CD14-positive monocyte (primary cell): Measurements from ENCODE around the gene LOXHD1. TPM values are rescaled to one million over a fixed set of nuclear protein-coding genes. Genes with fewer than 3 reads are reported as not detected.

Source experiments
- DNase-seq, 3 donors: peaks; one replicate each; pipeline ENCODE4 v3.0.0-alpha.2; 2011 to 2022
- H2AFZ ChIP-seq: 2 replicates; pipeline ENCODE4 v1.6.0; 2012; ENCODE audit warnings: mild to moderate bottlenecking, low read depth, low read length, inconsistent platforms; ENCODE audit not compliant: insufficient read depth, poor library complexity, severe bottlenecking
- H3K27ac ChIP-seq, 2 donors: 1 replicate in 1 of 2; 2 replicates in 1 of 2; pipeline ENCODE4 v1.5.1; 2012 to 2013; ENCODE audit warnings: low read length in 2 of 2, control low read depth in 1 of 2, inconsistent platforms in 1 of 2, low read depth in 1 of 2, mild to moderate bottlenecking in 1 of 2
- H3K27me3 ChIP-seq, 2 donors: one replicate each; pipeline versions ENCODE4 v1.6.0 to v1.6.1; 2011 to 2013; ENCODE audit warnings: low read length in 2 of 2; ENCODE audit not compliant: control insufficient read depth in 2 of 2, insufficient read depth in 2 of 2
- H3K36me3 ChIP-seq, 2 donors: replicated peaks in 1 of 2; 1 replicate in 1 of 2; 2 replicates in 1 of 2; pipeline versions ENCODE4 v1.5.1 to v1.6.1; 2012 to 2013; ENCODE audit warnings: low read length in 2 of 2, control low read depth in 1 of 2, inconsistent platforms in 1 of 2, mild to moderate bottlenecking in 1 of 2; ENCODE audit not compliant: insufficient read depth in 2 of 2, control insufficient read depth in 1 of 2
- H3K4me1 ChIP-seq, 2 donors: 1 replicate in 1 of 2; 2 replicates in 1 of 2; pipeline versions ENCODE4 v1.5.1 to v1.6.1; 2012 to 2013; ENCODE audit warnings: low read length in 2 of 2, control low read depth in 1 of 2, inconsistent platforms in 1 of 2, mild to moderate bottlenecking in 1 of 2, moderate library complexity in 1 of 2; ENCODE audit not compliant: insufficient read depth in 2 of 2, control insufficient read depth in 1 of 2
- H3K4me2 ChIP-seq: replicated peaks from 2 replicates; pipeline ENCODE3; 2012; ENCODE audit warnings: low read length, moderate library complexity, mild to moderate bottlenecking; ENCODE audit not compliant: poor library complexity, severe bottlenecking; ENCODE audit errors: extremely low read depth
- H3K4me3 ChIP-seq, 3 experiments: fragments of 200-600 bp in 1 of 3; sonication (generic) in 1 of 3; replicated peaks in 1 of 3; 1 replicate in 2 of 3; 2 replicates in 1 of 3; pipeline ENCODE4 v1.5.1; 2011 to 2013; ENCODE audit warnings: low read length in 3 of 3, mild to moderate bottlenecking in 3 of 3, control low read depth in 2 of 3, low read depth in 2 of 3, inconsistent platforms in 1 of 3, moderate library complexity in 1 of 3
- H3K79me2 ChIP-seq: 2 replicates; pipeline ENCODE4 v1.6.0; 2012; ENCODE audit warnings: mild to moderate bottlenecking, control low read depth, inconsistent platforms, low read length, moderate library complexity; ENCODE audit not compliant: insufficient read depth
- H3K9ac ChIP-seq: 2 replicates; pipeline ENCODE4 v1.6.0; 2017; ENCODE audit warnings: low read length, mild to moderate bottlenecking; ENCODE audit not compliant: insufficient read depth, poor library complexity, severe bottlenecking
- H3K9me3 ChIP-seq, 2 donors: replicated peaks in 1 of 2; 1 replicate in 1 of 2; 2 replicates in 1 of 2; pipeline versions ENCODE4 v1.5.1 to v1.6.1; 2012 to 2013; ENCODE audit warnings: low read length in 2 of 2, control low read depth in 1 of 2; ENCODE audit not compliant: control insufficient read depth in 1 of 2, insufficient read depth in 1 of 2
- H4K20me1 ChIP-seq: 2 replicates; pipeline ENCODE4 v1.6.0; 2012; ENCODE audit warnings: mild to moderate bottlenecking, low read length, control low read depth, moderate library complexity; ENCODE audit not compliant: insufficient read depth
- H3K27ac Mint-ChIP-seq, 7 donors: one replicate each; pipeline ENCODE4 v1.8.0; 2020; ENCODE audit warnings: mild to moderate bottlenecking in 7 of 7, mixed read lengths in 7 of 7, moderate library complexity in 6 of 7, inconsistent platforms in 2 of 7
- H3K27me3 Mint-ChIP-seq, 3 donors: one replicate each; pipeline ENCODE4 v1.8.0; 2021 to 2022; ENCODE audit warnings: low read depth in 3 of 3, mild to moderate bottlenecking in 3 of 3, mixed read lengths in 3 of 3, moderate library complexity in 3 of 3, inconsistent platforms in 1 of 3
- H3K36me3 Mint-ChIP-seq, 2 donors: one replicate each; pipeline ENCODE4 v1.8.0; 2020; ENCODE audit warnings: mixed read lengths in 2 of 2, inconsistent platforms in 1 of 2, mild to moderate bottlenecking in 1 of 2
- H3K4me1 Mint-ChIP-seq: one replicate; pipeline ENCODE4 v1.8.0; 2020; ENCODE audit warnings: mild to moderate bottlenecking, mixed read lengths
- H3K4me3 Mint-ChIP-seq, 2 donors: one replicate each; pipeline ENCODE4 v1.8.0; 2020; ENCODE audit warnings: mild to moderate bottlenecking in 2 of 2, mixed read lengths in 2 of 2, moderate library complexity in 1 of 2
- H3K9me3 Mint-ChIP-seq, 7 donors: one replicate each; pipeline ENCODE4 v1.8.0; 2020 to 2022; ENCODE audit warnings: mixed read lengths in 7 of 7, mild to moderate bottlenecking in 6 of 7, moderate library complexity in 6 of 7, inconsistent platforms in 2 of 7
- WGBS: methylation state at CpG from one replicate; pipeline ENCODE4 v1.1.5; 2013; ENCODE audit warnings: missing lambda C conversion rate; ENCODE audit not compliant: insufficient coverage; 5-methylcytosine and 5-hydroxymethylcytosine counted together
- intact Hi-C, 2 donors: fragments of 100-400 bp; cut with micrococcal nuclease; formaldehyde crosslinking; loops; one replicate each; pipeline versions ENCODE4 v1.15.0 to v1.15.1; 2023
- polyA plus RNA-seq, 3 donors: library from polyadenylated mRNA; depleted of rRNA in 1 of 3; unstranded in 2 of 3; stranded (reverse) in 1 of 3; fragments of 300-500 nt in 2 of 3; fragments of >200 nt in 1 of 3; fragmentation: Illumina TruSeq in 2 of 3; gene quantifications; 1 replicate in 2 of 3; 2 replicates in 1 of 3; pipeline ENCODE4 v1.2.3, GENCODE V29; 2012 to 2021
- TF ChIP-seq, protein P1 (sequence below): fragments of 200-600 bp; IDR thresholded peaks from one replicate; pipeline ENCODE4 v1.8.0; 2022; ENCODE audit warnings: antibody characterized with exemption, mild to moderate bottlenecking

The LOXHD1 gene
- polyA plus RNA-seq, 3 donors, result 0.33 to 10.9 (median 0.61) TPM

DNA sequence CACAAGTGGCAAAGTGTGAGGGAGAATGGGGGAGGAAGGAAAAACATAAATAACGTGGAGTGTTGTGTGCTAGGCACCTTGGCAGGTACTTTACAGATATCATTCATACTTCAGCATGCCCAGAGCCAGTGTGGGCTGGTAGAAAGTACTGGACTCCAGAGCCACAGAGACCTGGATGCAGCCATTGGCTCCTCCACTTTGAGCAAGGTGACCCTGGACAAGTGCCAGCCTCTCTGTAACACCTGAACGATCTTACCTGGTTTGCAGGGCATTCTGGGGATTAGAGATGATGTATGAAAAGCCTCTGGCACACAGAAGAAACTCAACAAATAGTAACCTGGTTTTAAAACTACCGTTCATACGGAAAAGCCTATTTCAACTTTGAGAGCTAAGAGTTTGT, 6.3 kb downstream of the LOXHD1 start:
- TF ChIP-seq, protein P1, sequence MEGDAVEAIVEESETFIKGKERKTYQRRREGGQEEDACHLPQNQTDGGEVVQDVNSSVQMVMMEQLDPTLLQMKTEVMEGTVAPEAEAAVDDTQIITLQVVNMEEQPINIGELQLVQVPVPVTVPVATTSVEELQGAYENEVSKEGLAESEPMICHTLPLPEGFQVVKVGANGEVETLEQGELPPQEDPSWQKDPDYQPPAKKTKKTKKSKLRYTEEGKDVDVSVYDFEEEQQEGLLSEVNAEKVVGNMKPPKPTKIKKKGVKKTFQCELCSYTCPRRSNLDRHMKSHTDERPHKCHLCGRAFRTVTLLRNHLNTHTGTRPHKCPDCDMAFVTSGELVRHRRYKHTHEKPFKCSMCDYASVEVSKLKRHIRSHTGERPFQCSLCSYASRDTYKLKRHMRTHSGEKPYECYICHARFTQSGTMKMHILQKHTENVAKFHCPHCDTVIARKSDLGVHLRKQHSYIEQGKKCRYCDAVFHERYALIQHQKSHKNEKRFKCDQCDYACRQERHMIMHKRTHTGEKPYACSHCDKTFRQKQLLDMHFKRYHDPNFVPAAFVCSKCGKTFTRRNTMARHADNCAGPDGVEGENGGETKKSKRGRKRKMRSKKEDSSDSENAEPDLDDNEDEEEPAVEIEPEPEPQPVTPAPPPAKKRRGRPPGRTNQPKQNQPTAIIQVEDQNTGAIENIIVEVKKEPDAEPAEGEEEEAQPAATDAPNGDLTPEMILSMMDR, result no peak
- no peaks in the 10 kb centered on the region for H4K20me1 ChIP-seq
- H3K4me1 ChIP-seq, result no peaks in the 10 kb centered on the region
- no peak overlapping the region for H3K27ac ChIP-seq
- peaks cover 0 to 6% (median 0%) of the 10 kb centered on the region in 3 donors for H3K27me3 Mint-ChIP-seq
- no peak overlapping the region for H3K9ac ChIP-seq
- no peak overlapping the region for H3K4me3 Mint-ChIP-seq
- H3K36me3 Mint-ChIP-seq, result no peaks in the 10 kb centered on the region
- no peaks in the 10 kb centered on the region for H3K79me2 ChIP-seq
- no peaks in the 10 kb centered on the region for H3K36me3 ChIP-seq
- no peak overlapping the region for H3K4me3 ChIP-seq
- H3K4me2 ChIP-seq, result no peak overlapping the region
- no peak for DNase-seq
- no peaks in the 10 kb centered on the region for H3K9me3 ChIP-seq
- WGBS, result no CpG with 5 or more reads among the region's 4 CpGs
- H3K27me3 ChIP-seq, result no peaks in the 10 kb centered on the region
- H3K9me3 Mint-ChIP-seq, result no peaks in the 10 kb centered on the region
- no peak overlapping the region for H3K27ac Mint-ChIP-seq
- H2AFZ ChIP-seq, result no peak overlapping the region
- intact Hi-C loops, result loop anchor here in 1 of 2 donors (10.0 kb wide), 1 partner anchor 96 kb away; no protein-coding TSS in a partner anchor
- no peaks in the 10 kb centered on the region for H3K4me1 Mint-ChIP-seq

DNA sequence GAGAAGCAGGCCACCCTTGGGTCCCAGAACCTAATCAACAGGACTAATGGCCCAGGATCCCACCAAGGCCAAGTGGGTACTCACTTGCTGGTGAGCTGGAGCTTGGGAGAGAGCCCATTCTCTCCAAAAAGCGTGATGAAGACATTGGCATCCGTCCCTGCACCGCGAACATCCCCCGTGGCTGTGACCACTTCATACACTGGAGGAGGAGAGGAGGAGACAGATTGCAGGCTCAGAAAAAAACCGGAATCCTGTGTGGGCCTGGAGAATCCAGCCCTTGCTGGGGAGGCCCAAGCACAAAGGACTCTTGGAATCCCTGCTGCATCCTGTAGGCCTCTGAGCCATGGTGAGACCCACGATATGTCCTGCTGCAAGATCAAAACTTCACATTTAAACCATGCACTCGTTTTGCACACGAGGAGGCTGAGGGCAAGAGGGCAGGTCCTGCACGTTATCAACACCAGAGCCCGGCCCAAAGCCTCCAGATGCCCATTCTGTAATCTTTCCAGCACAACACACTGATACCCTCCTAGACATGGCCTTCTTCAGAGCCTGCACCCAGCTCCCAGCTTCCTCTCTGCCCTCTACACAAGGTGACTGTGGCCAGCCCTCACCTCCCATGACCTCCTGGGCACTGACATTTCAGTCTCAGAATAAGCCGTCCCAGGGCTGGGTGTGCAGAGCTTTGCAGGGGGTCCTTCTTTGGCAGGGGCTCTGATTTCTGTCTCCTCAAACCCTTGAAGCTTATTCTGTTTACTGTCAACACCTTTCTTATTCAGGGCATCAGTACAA, 7.8 kb downstream of the LOXHD1 start:
- Histone ChIP-seq H3K79me2 (no peaks in the 10 kb centered on the region), H3K4me2 (no peak overlapping the region), H2AFZ (no peak overlapping the region), H3K27ac (no peak overlapping the region), H3K36me3 (no peaks in the 10 kb centered on the region), H3K27me3 (no peaks in the 10 kb centered on the region), H3K9ac (no peak overlapping the region), H3K4me3 (no peak overlapping the region), H3K9me3 (no peaks in the 10 kb centered on the region), H3K4me1 (no peaks in the 10 kb centered on the region), H4K20me1 (no peaks in the 10 kb centered on the region)
- Mint-ChIP-seq H3K27me3 (peaks cover 0 to 6% (median 0%) of the 10 kb centered on the region in 3 donors), H3K9me3 (no peaks in the 10 kb centered on the region), H3K36me3 (no peaks in the 10 kb centered on the region), H3K27ac (no peak overlapping the region), H3K4me1 (no peaks in the 10 kb centered on the region), H3K4me3 (no peak overlapping the region)
- WGBS, result 89% methylated on average over 9 of the region's 12 CpGs
- TF ChIP-seq, protein P1, result no peak
- no peak for DNase-seq
- intact Hi-C loops, result no loop called here
